NCI-H2107 (cell line): ENCODE data around the gene BCAS1.
"Not testable (repeated sequence)": the region's sequence is repeated elsewhere in the genome, so short reads cannot be mapped to it uniquely, and the experiment has no call there.

Experiments
- DNase-seq: peaks from one replicate; lab custom pipeline; 2025; lab: John Stamatoyannopoulos, UW

The BCAS1 gene

GRCh38 chr20:53984356-53985149, 85.8 kb downstream of the BCAS1 start:
- DNase-seq = no peak

GRCh38 chr20:53983401-53983800, 87.0 kb downstream of the BCAS1 start:
- no peak for DNase-seq

GRCh38 chr20:53982624-53983023, 87.8 kb downstream of the BCAS1 start:
- DNase-seq = no peak

GRCh38 chr20:53981752-53982437, 88.5 kb downstream of the BCAS1 start:
- DNase-seq = no peak

GRCh38 chr20:53981130-53981529, 89.3 kb downstream of the BCAS1 start:
- DNase-seq = no peak

GRCh38 chr20:53980031-53980465, 90.3 kb downstream of the BCAS1 start:
- DNase-seq = no peak

- DNase-seq = no peak
Measured at GRCh38 chr20:53978497-53978896, 91.9 kb downstream of the BCAS1 start.

- DNase-seq = no peak
Measured at GRCh38 chr20:53977391-53977790, 93.0 kb downstream of the BCAS1 start.

GRCh38 chr20:53975761-53976160, 94.6 kb downstream of the BCAS1 start:
- DNase-seq = no peak

- DNase-seq = no peak
Measured at GRCh38 chr20:53974785-53975555, 95.4 kb downstream of the BCAS1 start.

- not testable (repeated sequence) for DNase-seq
Measured at GRCh38 chr20:53973882-53974281, 96.5 kb downstream of the BCAS1 start.

- DNase-seq = no peak
Measured at GRCh38 chr20:53972179-53972578, 98.2 kb downstream of the BCAS1 start.

- no peak for DNase-seq
Measured at GRCh38 chr20:53971096-53971683, 99.2 kb downstream of the BCAS1 start.

- no peak for DNase-seq
Measured at GRCh38 chr20:53970232-53970631, 100.2 kb downstream of the BCAS1 start.

GRCh38 chr20:53967527-53967926, 102.9 kb downstream of the BCAS1 start:
- no peak for DNase-seq

GRCh38 chr20:53966774-53967398, 103.5 kb downstream of the BCAS1 start:
- no peak for DNase-seq

GRCh38 chr20:53964501-53965253, 105.7 kb downstream of the BCAS1 start:
- DNase-seq = no peak

- DNase-seq = no peak
Measured at GRCh38 chr20:53964067-53964466, 106.3 kb downstream of the BCAS1 start.

- DNase-seq = no peak
Measured at GRCh38 chr20:53963635-53964034, 106.8 kb downstream of the BCAS1 start.

GRCh38 chr20:53962388-53962787, 108.0 kb downstream of the BCAS1 start:
- no peak for DNase-seq

GRCh38 chr20:53961527-53961926, 108.9 kb downstream of the BCAS1 start:
- DNase-seq = no peak
